Gastrocnemius medialis (tissue), 4 donors: ENCODE results near the gene MFAP4.

Experiments used
- CTCF ChIP-seq, 5 experiments: fragments of 450-650 bp in 3 of 5; fragments of 200-600 bp in 2 of 5; sonication (generic) in 2 of 5; IDR thresholded peaks in 4 of 5; conservative IDR thresholded peaks in 1 of 5; 1 replicate in 4 of 5; 2 replicates in 1 of 5; pipeline ENCODE4 v1.5.1; 2016 to 2019; ENCODE audit warnings: antibody characterized with exemption in 5 of 5, mild to moderate bottlenecking in 3 of 5, moderate library complexity in 3 of 5
- POLR2A ChIP-seq, 2 donors: fragments of 450-650 bp; IDR thresholded peaks; one replicate each; pipeline ENCODE4 v1.6.1; 2017; ENCODE audit warnings: antibody characterized with exemption in 2 of 2, mild to moderate bottlenecking in 2 of 2, moderate library complexity in 2 of 2

- TF ChIP-seq CTCF (IDR thresholded peaks at IDR 0.05 in 4 of 5, conservative IDR thresholded peaks at IDR 0.05 in 1 of 5) (no peak), POLR2A (IDR thresholded peaks at IDR 0.05) (peak in 1 of 2 donors; percentile 42)
These were observed 2.1 kb downstream of the MFAP4 start for GRCh38 chr17:19384723-19385391.
